GM12878 (cell line): Measurements from ENCODE around the gene PAQR8.

Source experiments
- BCL11A ChIP-seq: IDR thresholded peaks from 2 replicates; pipeline ENCODE4 v1.6.1; 2011; ENCODE audit warnings: low read depth, low read length
- CREB1 ChIP-seq: IDR thresholded peaks from 2 replicates; pipeline ENCODE4 v1.6.1; 2012; ENCODE audit warnings: low read depth, mild to moderate bottlenecking, inconsistent platforms
- JUND ChIP-seq: IDR thresholded peaks from 2 replicates; pipeline ENCODE4 v1.6.1; 2012; ENCODE audit warnings: low read depth, mild to moderate bottlenecking, low read length, improper control_type of control experiment, moderate library complexity
- POLR2AphosphoS5 ChIP-seq: IDR thresholded peaks from 2 replicates; pipeline ENCODE4 v1.6.1; 2011; ENCODE audit warnings: mild to moderate bottlenecking, low read length, inconsistent platforms
- RCOR1 ChIP-seq: conservative IDR thresholded peaks from 2 replicates; pipeline ENCODE4 v1.6.1; 2012; ENCODE audit warnings: low read depth, low read length, improper control_type of control experiment
- TF ChIP-seq, protein P1 (sequence below), 3 experiments: IDR thresholded peaks in 2 of 3; conservative IDR thresholded peaks in 1 of 3; 2 replicates each; pipeline ENCODE4 v1.5.1; 2011; ENCODE audit warnings: low read depth in 3 of 3, low read length in 3 of 3, mild to moderate bottlenecking in 3 of 3, control low read depth in 2 of 3, moderate library complexity in 2 of 3, inconsistent platforms in 1 of 3, mixed read lengths in 1 of 3; ENCODE audit not compliant: control insufficient read depth in 2 of 3, insufficient read depth in 1 of 3; ENCODE audit errors: extremely low read depth in 1 of 3

DNA sequence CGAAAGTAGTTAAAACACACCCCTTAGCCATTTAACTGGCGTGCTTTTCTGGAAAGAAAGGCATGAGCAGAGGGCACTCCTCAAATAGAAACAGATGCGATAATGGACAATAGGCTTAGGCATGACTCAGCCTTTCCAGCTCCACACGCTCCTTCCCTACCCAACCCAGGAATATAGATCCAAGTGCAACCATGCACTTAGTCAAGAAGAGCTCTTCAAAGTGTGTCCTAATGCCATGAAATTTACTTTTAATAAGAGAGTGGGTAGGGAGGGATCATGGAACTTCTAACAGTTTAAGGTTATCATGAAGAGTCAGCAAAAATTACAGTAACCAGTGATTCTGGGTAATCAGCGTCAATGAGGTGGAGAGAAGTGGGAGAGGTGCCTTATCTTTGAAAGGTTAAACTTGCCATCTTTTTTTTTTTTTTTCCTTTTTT, 55.7 kb downstream of the PAQR8 start:
- no peak for TF ChIP-seq JUND
- TF ChIP-seq, protein P1, sequence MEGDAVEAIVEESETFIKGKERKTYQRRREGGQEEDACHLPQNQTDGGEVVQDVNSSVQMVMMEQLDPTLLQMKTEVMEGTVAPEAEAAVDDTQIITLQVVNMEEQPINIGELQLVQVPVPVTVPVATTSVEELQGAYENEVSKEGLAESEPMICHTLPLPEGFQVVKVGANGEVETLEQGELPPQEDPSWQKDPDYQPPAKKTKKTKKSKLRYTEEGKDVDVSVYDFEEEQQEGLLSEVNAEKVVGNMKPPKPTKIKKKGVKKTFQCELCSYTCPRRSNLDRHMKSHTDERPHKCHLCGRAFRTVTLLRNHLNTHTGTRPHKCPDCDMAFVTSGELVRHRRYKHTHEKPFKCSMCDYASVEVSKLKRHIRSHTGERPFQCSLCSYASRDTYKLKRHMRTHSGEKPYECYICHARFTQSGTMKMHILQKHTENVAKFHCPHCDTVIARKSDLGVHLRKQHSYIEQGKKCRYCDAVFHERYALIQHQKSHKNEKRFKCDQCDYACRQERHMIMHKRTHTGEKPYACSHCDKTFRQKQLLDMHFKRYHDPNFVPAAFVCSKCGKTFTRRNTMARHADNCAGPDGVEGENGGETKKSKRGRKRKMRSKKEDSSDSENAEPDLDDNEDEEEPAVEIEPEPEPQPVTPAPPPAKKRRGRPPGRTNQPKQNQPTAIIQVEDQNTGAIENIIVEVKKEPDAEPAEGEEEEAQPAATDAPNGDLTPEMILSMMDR (IDR thresholded peaks at IDR 0.05 in 2 of 3, conservative IDR thresholded peaks at IDR 0.05 in 1 of 3; ENCODE audit: control insufficient read depth in 2 of 3, extremely low read depth in 1 of 3, insufficient read depth in 1 of 3, low read depth in 3 of 3, low read length in 3 of 3): no peak
- TF ChIP-seq BCL11A: no peak
- no peak for TF ChIP-seq POLR2AphosphoS5
- no peak for TF ChIP-seq CREB1
- TF ChIP-seq RCOR1: no peak
